ENCODE data around the gene RBCK1. TPM values are rescaled to one million over a fixed set of nuclear protein-coding genes. Genes with fewer than 3 reads are reported as not detected.
"Not testable (repeated sequence)": the region's sequence is repeated elsewhere in the genome, so short reads cannot be mapped to it uniquely, and the experiment has no call there.

RBCK1 gene
- total RNA-seq, 1 donor from 2014 or later, result 44.3 TPM

DNA sequence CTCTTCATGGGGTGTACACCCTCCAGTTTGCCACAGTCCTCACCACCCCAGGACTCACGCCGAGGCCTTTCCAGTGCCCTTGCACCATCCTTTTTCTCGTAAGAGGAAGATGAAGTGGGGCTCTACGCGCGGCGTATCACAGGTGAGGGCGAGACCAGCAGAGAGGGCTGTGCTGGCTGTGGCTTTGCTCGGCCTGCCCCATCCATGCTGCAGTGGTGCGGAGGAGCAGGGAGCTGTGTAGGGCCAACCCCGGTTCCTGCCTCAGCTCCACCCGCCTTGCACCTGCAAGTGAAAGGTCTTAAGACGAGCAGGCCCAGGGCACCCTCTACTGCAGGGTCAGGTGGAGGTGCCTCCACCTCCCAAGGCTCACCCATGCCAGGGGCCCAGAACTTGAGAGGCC, 24.1 kb downstream of the RBCK1 start:
- no peak for DNase-seq (ENCODE audit: low spot score)
- intact Hi-C loops (cut with DNase I), result loop anchor here (5.0 kb wide), 1 partner anchor 80 kb away; no protein-coding TSS in a partner anchor

DNA sequence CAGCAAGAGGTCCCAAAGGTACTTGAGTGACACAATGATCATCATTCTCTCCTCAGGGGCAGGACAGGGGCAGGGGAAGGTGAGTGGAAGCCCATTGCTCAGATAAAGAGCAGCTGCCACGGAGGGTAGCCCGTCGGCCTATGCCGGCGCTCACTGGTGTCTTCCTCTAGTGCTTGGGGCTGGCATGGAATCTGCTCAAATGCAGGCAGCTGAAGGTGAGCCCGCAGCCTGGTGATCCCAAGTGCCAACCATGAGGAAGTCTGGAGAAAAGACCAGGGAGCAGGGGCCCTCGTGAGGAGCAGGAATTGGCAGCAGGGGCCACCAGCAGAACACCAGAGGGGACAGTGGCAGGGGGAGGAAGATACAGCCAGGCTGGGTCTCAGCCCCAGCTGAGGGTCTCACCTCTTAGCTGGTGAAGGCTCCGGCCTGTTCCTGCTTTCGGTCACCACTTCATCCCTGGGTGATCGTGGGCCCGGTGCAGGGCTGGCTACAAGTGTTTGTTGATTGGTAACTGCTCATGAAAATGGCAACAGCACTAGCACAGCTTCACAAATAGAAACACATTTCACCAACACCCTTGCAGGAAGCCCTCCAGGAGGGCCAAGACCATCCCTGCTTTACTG, 24.7 kb downstream of the RBCK1 start:
- intact Hi-C loops (cut with DNase I), result loop anchor here (5.0 kb wide), 1 partner anchor 80 kb away; no protein-coding TSS in a partner anchor
- no peak for DNase-seq (ENCODE audit: low spot score)

GRCh38 chr20:433300-433975, 25.3 kb downstream of the RBCK1 start:
- DNase-seq (ENCODE audit: low spot score), result no peak
- intact Hi-C loops (cut with DNase I), result loop anchor here (5.0 kb wide), 1 partner anchor 81 kb away; no protein-coding TSS in a partner anchor

DNA sequence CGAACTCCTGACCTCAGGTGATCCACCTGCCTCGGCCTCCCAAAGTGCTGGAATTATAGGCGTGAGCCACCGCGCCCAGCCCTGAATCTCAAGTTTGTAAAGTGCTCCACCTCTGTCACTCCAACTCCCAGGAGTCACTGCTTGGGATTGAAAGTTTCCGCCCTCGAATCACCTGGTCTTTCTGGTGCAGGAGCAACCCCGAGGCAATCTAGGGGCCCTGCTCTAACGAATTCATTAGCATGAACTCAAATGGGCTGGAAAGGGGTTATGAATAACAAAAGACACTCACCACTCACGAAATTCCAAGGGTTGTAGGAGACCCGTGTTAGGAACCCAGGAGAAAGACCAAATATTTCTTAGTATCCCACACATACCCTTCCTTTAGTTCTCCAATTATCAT, 26.1 kb downstream of the RBCK1 start:
- intact Hi-C loops (cut with DNase I), result loop anchor here (5.0 kb wide), 1 partner anchor 82 kb away; no protein-coding TSS in a partner anchor
- no peak for DNase-seq (ENCODE audit: low spot score)

DNA sequence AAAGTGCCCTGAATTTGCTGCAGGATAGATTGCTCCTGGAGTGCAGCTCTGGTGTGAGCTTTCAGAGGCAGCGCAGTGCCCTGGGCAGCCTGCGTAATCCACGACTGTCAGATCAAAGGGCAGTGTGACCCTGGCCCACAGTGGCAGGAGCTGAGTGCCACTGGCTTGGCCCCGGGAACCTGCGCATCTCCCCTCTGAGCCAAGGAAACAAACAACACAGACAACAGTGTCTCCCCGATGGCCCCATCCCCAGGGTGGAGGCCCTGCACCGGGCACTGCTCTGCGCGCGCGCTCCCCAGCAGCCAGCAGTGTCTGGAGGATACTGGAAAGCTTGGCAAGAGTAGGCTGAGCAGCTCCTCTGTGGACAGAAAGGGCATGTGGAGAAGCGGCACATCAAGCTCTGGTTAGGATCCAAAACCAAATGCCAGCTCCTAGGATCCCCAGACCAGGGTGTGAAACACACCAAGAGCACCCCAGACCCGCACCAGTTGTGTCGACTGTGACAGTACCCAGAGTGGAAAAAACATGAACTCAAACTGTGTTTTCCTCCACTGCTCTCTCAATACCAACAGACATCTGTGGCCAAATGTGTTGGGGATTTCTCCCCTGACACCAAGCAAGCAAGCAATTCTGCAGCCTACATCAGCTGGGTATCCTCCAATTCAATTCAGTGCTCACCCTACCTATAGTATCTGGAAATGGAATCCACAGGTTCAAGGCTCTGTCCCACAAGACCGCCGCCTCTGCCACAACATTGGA, 26.7 kb downstream of the RBCK1 start:
- intact Hi-C loops (cut with DNase I), result loop anchor here (5.0 kb wide), 1 partner anchor 83 kb away; no protein-coding TSS in a partner anchor

GRCh38 chr20:435558-435957, 27.5 kb downstream of the RBCK1 start:
- DNase-seq (ENCODE audit: low spot score), result no peak
- intact Hi-C loops (cut with DNase I), result no loop called here

More for the DNA sequence above, 26.7 kb downstream of the RBCK1 start:
- DNase-seq (ENCODE audit: low spot score), result no peak

DNA sequence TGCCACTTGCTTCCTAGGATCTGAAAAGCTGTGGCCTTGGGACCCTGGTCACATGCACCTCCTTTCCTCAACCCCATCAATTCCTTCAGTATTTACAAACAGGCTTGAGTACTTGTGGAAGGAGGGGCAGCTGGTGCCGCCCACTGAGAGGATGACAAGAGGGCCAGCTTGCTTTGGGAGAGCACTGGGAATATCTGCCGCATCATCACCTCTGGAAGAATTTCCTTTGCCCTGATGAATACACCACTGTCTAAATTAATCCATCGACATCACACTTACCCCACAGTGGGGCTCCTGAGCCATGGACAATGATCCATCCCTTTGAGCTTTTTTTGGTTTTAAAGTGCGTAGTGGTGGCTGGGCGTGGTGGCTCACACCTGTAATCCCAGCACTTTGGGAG, 28.4 kb downstream of the RBCK1 start:
- no peak for DNase-seq (ENCODE audit: low spot score)
- intact Hi-C loops (cut with DNase I), result no loop called here

- no peak for DNase-seq (ENCODE audit: low spot score)
- intact Hi-C loops (cut with DNase I), result no loop called here
Observed at GRCh38 chr20:437787-438486, 29.8 kb downstream of the RBCK1 start.

DNA sequence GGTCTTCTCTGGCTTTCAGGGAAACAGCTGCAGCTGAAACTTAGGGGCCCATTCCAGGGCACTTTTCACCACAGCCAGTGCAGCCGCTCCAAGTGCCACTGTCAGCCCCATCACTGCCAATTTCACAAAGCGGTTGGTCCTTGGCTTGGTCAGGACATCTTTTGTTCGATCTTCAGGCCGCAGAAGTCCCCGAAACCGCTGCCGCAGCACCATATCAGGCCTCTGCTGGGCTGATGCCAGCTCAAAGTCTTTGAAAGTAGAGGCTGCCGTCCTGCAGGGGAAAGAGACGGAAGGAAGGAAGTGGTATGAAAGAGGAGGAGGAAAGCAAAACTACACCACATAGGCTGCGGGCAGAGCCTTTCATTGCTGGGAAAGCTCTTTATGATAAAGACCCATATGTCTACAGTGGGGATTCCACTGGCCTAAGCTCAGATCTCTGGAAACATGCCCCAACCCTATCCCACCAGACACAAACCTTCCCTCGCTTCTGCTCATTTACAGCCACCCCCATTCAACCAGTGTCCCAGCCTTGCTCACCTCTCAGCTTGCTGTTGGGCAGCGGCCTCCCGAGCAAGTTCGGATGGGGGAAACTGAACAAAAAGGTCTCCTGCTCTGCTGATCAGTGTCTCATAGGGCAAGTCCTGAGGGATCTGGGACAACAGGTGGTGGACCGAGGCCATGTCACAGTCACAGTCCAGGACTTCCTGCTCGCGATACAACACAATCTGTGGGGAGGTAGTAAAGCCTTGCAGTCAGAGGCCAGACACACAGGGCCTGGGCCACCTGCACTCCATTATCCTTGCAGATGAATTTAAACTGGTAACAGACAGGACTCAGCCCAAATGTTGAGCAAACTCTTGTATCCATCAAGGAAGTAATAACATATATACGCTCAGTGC, 30.7 kb downstream of the RBCK1 start:
- no peak for DNase-seq (ENCODE audit: low spot score)
- intact Hi-C loops (cut with DNase I), result no loop called here

DNA sequence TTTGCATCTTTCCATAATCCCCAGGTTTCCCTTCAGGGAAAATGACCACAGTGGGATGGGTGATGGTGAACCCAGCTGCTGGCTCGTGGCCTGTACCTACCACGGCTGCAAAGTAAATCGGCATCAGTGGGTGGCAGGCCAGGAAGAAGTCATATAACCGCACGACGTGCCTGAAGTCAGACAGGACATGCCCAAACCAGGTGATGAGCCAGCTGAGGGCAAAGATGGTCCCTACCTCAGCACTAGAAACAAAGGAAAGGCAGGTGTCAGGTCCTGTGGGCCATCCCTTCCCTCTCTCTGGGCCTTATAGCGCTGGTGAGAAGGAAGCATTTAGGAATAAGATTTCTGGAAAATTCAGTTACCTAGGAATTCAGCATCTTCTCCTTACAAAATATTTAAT, 32.0 kb downstream of the RBCK1 start:
- intact Hi-C loops (cut with DNase I), result no loop called here

GRCh38 chr20:440636-441035, 32.5 kb downstream of the RBCK1 start:
- intact Hi-C loops (cut with DNase I), result no loop called here
- DNase-seq (ENCODE audit: low spot score), result no peak

More for the DNA sequence above, 32.0 kb downstream of the RBCK1 start:
- DNase-seq (ENCODE audit: low spot score), result no peak

DNA sequence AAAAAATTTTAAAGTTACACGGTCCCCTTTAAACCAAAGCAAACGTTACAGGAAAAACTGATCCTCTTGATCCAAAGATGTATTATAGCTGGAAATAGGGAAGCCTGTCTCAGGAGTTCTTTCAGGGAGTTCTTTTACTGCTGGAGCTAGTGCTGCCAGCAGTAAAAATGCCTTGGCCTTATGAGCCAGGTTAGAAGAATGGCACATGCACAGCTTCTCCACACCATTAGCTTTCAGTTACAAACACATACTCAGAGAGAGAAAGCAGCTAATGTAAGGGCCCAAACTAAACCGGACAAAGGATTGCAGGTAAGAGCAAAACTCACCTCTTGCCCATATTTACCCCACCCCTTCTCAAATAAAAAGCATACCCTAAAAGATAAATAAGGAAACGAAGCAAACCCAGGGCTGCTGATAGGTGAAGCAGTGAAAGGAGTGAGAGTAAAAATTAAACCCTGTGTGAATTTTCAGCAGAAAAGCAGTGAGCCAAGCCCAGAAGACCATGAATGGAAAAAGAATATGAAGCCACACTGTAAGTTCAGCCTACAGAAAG, 35.2 kb downstream of the RBCK1 start:
- no peak for DNase-seq (ENCODE audit: low spot score)
- intact Hi-C loops (cut with DNase I), result no loop called here

DNA sequence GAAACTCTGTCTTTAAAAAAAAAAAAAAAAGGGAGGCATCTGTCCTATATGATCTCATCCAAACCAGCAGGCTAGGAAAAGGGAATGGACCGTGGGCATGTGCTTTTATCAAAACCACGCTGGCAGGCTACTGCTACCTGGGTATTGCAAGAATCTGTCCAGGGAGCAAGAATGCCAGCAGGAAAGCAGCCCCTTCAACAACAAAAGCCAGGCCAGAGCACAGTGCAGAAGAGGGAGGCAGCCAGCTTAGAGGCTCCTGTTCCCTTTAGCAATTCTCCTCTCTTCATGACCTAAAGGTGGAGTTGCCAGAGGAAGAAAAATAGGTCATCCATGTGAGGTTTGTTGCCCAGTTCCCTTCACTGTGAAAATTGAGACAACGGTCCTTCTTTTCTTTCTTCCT, 36.0 kb downstream of the RBCK1 start:
- intact Hi-C loops (cut with DNase I), result loop anchor here (2.0 kb wide), 1 partner anchor 19 kb away; the partner anchor contains the start of gene TBC1D20
- DNase-seq (ENCODE audit: low spot score), result no peak

GRCh38 chr20:444862-445426, 36.8 kb downstream of the RBCK1 start:
- intact Hi-C loops (cut with DNase I), result loop anchor here (2.0 kb wide), 1 partner anchor 18 kb away; the partner anchor contains the start of gene TBC1D20
- no peak for DNase-seq (ENCODE audit: low spot score)

- no peak for DNase-seq (ENCODE audit: low spot score)
- intact Hi-C loops (cut with DNase I), result loop anchor here (2.0 kb wide), 1 partner anchor 17 kb away; the partner anchor contains the start of gene TBC1D20
Observed at GRCh38 chr20:445514-446336, 37.6 kb downstream of the RBCK1 start.

GRCh38 chr20:452021-452420, 43.9 kb downstream of the RBCK1 start:
- DNase-seq (ENCODE audit: low spot score); intact Hi-C loops (cut with DNase I): not testable (repeated sequence)

DNA sequence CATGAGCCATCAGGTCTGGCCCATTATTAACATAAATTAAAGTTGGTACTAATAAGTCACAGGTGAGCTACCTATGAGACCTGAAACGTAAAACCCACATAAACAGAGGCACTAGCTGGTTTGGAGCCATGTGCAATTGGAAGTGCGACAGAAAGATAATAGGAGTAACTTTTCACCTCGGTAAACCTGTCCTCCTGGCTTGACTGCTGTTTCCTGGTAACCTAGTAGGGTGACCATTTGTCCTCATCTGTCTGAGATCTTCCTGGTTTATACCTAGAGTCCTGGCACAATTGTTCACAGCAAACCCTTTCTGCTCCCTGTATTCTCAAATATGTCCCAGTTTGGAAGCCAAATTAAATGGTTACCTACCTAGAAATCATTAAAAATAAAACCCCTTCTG, 46.9 kb downstream of the RBCK1 start:
- intact Hi-C loops (cut with DNase I), result no loop called here
- no peak for DNase-seq (ENCODE audit: low spot score)
